ENCODE results near the gene COL4A2.
"Not testable (repeated sequence)": the region's sequence is repeated elsewhere in the genome, so short reads cannot be mapped to it uniquely, and the experiment has no call there.

Gene COL4A2

DNA sequence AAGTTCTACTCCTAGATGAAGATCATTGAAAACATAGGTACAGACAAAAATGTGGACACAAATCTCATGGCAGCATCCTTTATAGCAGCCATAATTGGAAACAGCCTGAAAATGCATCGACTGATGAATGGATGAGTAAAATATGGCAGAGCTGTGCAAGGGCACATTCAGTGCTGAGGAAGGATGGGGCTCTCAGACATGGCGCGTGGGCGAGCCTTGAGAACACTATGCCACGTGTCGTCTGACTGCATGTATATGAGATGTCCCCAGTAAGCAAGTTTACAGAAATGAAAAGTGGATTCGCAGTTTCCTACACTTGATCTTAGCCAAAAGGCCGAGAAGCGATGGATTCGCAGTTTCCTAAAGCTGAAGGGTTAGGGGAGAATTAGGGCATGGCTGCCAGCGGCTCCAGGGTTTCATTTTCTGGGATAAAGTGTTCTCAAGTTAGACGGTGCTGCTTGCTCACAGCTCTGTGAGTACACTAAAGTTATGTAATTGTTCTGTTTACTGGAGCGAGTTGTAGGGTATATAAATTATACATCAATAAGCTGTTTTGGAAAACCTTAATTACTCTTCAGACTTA lies 176.4 kb downstream of the COL4A2 start:
- no peak for DNase-seq

- no peak for DNase-seq
Observed at GRCh38 chr13:110484290-110485048, 177.4 kb downstream of the COL4A2 start.

- no peak for DNase-seq
Observed at GRCh38 chr13:110485604-110486003, 178.5 kb downstream of the COL4A2 start.

DNA sequence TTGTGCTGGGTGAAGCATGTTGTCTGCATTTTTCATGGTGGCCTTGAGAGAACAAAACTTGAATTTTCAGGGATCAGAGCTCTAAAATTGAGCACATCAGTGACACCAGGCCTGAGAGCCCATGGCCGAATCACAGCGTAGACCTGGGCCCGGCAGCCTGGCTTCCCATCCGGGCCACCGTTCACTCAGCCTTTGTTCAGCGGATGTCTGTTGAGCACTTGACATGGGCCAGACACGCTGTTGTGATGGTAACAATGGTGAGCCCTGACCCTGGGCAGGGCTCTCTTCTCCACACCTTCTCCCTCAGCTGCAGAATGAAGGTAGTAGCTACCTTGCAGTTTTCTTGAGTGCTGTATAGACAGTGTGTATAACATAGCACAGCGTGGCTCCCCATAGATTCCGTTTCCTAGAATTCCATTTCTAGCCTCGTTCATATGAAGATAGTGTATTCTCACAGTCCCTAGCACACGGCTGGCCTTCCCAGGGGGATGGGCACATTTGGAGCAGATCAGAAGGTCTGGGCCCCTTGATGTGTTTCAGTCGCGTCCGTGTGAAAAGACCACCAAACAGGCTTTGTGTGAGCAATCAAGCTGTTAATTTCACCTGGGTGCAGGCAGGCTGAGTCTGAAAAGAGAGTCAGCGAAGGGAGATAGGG lies 179.1 kb downstream of the COL4A2 start:
- no peak for DNase-seq

DNA sequence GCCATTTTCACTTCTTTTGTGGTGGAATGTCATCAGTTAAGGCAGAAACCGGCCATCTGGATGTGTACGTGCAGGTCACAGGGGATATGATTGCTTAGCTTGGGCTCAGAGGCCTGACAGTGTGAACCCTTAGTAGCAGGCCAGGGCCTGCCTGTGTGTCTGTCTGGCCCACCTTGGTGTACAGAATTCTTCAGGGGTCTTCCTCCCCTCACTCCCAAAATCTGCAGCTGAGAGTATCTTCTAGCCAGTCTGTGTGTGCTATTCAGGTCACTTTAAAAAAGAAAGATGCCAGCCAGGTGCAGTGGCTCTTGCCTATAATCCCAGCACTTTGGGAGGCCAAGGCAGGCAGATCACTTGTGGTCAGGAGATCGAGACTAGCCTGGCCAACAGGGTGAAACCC lies 179.8 kb downstream of the COL4A2 start:
- not testable (repeated sequence) for DNase-seq

GRCh38 chr13:110490009-110490770 lies 183.1 kb downstream of the COL4A2 start:
- no peak for DNase-seq

DNA sequence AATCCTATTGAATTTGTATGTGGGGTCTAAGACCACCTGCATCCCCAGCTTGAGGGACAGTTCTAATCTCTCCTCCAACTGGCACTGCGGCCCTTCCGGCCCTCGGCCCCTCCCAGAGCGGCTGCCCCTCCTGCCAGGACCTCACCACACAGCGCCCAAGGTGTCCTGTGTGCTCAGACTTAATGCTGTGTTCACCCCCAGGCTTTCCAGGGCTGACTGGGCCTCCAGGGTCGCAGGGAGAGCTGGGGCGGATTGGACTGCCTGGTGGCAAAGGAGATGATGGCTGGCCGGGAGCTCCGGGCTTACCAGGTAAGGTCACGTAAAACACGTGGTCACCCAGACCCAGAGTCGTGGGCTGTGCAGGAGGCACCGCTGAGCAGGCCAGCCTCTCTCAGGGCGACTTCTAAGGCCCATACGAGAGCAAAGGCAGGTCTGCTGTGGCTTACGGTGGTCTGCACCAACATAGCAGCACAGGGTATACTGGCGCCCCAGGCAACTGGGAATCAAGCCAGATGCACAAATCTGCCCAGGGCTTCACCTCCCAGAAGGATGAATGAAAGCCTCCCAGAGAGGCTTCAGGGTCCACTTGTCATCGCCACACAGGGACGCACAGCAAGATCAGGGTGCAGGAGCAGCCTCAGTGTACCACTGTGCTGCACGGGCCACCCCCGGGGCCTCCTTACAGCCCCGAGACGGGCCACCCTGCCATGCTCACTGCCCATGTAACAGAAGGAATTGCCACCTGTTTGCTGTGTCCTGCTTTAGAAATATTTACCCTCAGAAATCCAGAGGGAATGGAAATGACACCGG lies 185.0 kb downstream of the COL4A2 start:
- DNase-seq: no peak

DNA sequence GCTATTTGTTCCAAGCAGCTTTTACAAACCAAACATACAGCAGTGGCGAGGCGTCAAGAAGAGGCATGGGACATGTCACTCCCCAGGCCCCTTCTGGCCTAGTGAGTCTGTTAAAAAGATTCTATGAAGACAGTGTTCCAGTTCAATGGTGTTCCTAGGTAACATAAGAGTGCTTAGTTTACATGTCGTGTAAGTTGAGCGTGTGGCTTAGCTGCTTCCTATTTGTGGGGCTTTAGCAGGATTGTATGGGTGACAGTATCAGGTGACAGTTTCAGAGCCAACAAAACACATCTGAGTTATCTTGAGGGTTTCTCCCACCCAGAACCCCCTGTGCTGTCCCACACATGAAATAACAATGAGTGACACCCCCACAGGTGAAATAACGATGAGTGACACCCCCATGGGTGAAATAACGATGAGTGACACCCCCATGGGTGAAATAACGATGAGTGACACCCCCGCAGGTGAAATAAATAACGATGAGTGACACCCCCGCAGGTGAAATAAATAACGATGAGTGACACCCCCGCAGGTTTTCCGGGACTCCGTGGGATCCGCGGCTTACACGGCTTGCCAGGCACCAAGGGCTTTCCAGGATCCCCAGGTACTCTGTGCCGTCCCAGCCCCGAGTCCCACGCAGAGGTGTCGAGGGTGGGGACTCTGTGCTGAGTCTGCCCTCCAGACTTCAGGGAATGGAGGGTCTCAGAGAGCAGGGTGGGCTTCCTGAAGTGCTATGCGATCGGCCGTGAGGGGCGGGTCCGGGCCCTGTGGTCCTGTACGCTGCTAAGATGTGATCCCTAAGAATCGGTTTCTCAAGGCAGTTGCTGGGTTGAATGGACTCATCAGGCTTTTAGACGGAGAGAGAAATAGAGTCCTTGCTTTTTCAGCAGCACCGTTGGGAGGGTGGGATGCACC lies 185.9 kb downstream of the COL4A2 start:
- no peak for DNase-seq

DNA sequence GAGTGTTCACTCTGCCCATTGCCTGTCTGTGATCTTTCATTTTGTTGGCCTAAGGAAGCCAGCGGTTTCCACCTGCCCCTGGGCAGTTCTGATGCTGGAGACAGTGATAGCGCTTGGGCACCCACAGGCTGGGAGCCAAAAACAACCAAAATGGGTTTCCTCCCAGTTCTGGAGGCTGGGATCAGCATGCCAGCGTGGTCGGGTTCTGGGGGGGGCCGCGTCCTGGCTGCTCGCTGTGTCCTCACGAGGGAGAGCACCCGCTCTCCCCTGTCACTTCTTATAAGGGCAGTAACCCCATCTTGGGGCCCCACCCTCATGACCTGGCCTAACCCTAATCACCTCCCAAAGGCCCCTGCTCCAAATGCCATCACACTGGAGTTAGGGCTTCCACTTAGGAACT lies 186.5 kb downstream of the COL4A2 start:
- DNase-seq: no peak

DNA sequence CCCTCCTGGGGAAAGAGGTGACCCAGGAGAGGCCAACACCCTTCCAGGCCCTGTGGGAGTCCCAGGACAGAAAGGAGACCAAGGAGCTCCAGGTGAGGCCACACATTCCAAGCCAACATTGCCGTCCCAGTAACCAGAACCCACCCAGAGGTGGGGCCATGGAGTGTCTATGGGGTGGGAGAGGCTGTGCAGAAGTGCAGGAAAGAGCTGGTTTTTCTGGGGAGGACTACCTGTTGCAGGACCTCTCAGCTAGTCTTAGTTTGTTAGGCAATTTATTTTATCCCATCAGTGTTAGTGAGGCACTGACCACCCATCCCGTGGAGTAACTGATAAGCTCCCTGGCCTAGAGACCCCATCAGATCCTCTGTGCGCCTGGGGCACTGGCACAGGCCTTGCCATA lies 188.3 kb downstream of the COL4A2 start:
- DNase-seq: no peak

GRCh38 chr13:110495881-110496280 lies 188.8 kb downstream of the COL4A2 start:
- no peak for DNase-seq

DNA sequence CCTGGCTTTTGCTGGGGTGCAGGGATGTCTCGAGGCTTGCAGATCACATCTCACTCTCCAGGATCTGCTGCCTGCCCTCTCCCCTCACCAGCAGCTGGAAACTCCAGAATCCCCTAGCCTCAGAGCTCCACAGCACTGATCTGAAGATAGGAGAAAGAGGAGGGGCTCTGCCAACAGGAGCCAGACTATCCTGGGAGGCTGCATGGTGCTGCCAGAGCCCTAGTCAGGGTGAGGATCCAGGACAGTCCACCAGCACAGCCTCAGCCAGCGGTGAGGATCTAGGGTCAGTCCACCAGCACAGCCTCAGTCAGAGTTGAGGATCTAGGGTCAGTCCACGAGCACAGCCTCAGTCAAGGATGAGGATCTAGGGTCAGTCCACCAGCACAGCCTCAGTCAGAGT lies 189.2 kb downstream of the COL4A2 start:
- DNase-seq: no peak

DNA sequence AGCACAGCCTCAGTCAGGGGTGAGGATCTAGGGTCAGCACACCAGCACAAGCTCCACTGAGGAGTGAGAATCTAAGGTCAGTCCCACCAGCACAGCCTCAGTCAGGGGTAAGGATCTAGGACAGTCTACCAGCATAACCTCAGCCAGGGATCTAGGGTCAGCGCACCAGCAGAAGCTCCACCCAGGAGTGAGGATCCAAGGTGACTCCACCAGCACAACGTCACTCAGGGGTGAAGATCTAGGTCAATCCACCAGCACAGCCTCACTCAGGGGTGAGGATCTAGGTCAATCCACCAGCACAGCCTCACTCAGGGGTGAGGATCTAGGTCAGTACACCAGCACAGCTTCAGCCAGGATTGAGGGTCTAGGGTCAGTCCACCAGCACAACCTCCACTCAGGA lies 189.9 kb downstream of the COL4A2 start:
- no peak for DNase-seq

DNA sequence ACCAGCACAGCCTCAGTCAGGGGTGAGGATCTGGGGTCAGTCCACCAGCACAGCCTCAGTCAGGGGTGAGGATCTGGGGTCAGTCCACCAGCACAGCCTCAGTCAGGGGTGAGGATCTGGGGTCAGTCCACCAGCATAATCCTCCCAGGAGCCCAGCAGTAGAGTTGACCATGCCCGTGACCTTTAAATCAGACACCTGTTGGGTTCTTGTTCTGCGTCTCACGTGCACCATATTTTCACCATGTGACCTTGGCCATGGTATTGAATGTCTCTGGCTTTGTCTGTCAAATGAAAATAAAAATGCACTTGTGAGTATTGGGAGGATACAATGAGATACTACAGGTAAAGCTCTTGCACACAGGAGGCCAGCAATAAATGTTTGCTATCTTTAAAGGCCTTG lies 190.8 kb downstream of the COL4A2 start:
- DNase-seq: not testable (repeated sequence)

GRCh38 chr13:110498327-110498726 lies 191.2 kb downstream of the COL4A2 start:
- no peak for DNase-seq

- no peak for DNase-seq
Observed at GRCh38 chr13:110498765-110499164, 191.7 kb downstream of the COL4A2 start.

DNA sequence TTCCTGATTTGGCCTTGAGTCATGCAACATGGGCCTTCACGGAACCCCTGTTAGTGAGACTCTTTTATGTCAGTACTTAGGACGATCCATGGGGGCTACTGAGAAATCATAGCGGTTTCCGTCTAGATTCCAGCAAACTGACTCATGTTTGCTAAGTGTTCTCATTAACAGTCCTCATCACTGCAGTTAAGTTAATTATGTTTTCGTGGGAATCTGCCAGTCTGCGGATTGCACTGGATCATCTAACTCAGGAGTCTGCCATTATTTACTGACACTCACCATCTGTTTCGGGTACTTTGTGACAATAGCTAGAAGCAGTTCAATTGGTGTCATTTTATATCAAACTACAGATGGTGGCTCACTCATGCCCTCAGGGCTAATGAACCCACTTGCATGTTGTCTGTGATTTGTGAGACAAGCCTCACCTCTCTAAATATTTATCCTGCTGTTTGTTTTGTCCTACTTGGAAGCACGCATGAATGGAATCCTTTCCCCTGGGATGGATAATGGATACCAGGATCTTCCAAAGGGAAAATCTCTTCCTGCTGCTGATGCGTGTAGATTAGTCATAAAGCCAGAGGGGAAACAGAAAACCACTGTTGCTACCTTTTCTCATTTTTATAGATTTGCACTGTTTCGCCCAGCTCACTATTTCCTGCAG lies 192.7 kb downstream of the COL4A2 start:
- DNase-seq: no peak

GRCh38 chr13:110500341-110500740 lies 193.3 kb downstream of the COL4A2 start:
- no peak for DNase-seq

GRCh38 chr13:110501188-110501587 lies 194.1 kb downstream of the COL4A2 start:
- no peak for DNase-seq

DNA sequence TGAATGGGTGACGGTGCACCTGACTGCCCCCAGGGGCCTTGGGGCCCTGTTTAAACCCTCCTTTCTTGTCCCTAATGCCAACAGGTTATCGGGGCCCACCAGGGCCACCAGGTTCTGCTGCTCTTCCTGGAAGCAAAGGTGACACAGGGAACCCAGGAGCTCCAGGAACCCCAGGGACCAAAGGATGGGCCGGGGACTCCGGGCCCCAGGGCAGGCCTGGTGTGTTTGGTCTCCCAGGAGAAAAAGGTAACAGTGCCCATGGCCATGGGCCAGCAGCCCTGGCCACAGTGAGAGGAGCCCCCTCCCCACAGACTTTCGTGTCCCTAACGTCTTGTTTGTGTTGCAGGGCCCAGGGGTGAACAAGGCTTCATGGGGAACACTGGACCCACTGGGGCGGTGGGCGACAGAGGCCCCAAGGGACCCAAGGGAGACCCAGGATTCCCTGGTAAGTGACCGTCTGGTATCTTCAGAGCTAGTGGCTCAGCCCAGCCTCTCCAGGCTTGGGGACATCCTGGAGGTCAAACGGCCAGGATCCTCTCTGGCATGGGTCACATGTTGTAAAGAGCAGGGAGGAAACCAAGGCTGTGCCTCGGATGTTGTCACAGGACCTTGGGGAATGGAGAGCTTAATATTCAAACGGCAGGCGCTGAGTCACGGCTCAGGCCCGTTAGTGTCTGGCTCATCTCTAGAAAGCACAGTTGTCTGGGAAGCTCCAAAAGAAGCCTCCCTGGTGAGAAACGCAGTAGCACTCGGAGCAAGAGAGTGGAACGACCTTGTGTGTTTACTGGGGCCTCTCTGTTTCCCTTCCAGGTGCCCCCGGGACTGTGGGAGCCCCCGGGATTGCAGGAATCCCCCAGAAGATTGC lies 196.2 kb downstream of the COL4A2 start:
- DNase-seq: no peak

Measured in activated CD4-positive, CD25-positive, alpha-beta regulatory T cell (primary cell).